HG03039 (cell line): ENCODE results near the gene NEDD4L.
"Not testable (repeated sequence)": the region's sequence is repeated elsewhere in the genome, so short reads cannot be mapped to it uniquely, and the experiment has no call there.

Experiments
- ATAC-seq: cut with Tn5 transposase; IDR thresholded peaks from one replicate; pipeline ENCODE4 v1.9.1; 2021; ENCODE audit warnings: mild to moderate bottlenecking, moderate library complexity; ENCODE audit not compliant: unreplicated experiment

Gene NEDD4L

GRCh38 chr18:58026395-58026794 lies 17.6 kb upstream of the NEDD4L start:
- no peak for ATAC-seq

GRCh38 chr18:58026857-58027256 lies 17.2 kb upstream of the NEDD4L start:
- ATAC-seq, result no peak

DNA sequence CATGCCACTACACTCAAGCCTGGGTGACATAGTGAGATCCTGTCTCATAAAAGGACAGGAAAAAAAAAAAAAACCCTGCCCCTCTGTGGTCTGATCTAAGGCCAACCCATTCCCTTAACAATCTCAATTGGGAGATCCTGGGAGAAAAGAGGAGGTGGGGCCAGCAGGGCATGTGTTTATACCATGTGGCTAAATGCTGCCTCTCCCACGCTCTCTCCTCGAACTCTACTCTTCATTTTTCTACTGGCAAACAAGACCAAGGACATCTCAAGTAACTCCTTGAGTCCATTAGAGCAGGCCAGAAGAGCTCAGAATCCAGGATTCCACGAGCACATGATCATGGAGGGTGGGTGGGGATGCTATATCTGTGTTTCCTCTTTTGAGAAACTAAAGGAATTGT lies 16.7 kb upstream of the NEDD4L start:
- ATAC-seq, result no peak

GRCh38 chr18:58028109-58028784 lies 15.8 kb upstream of the NEDD4L start:
- ATAC-seq, result no peak

- no peak for ATAC-seq
Measured at GRCh38 chr18:58032233-58032632, 11.8 kb upstream of the NEDD4L start.

DNA sequence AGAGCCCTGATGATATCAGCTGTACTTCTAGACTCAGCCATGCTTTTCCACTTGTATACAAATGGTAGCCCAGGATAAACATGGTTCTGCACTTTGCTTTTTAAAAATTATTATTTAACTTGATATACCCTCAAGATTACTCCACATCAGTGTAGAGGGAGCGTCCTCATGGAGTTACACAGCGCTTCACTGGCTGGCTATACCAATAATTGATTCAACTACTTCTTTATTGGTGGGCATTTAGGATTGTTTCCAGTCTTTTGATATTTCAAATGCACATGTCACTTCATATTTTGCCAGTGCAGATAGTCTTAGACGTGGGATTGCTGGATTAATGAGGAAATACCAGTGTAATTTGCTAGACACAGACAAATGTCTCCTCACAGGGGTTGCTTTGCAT lies 10.8 kb upstream of the NEDD4L start:
- no peak for ATAC-seq

DNA sequence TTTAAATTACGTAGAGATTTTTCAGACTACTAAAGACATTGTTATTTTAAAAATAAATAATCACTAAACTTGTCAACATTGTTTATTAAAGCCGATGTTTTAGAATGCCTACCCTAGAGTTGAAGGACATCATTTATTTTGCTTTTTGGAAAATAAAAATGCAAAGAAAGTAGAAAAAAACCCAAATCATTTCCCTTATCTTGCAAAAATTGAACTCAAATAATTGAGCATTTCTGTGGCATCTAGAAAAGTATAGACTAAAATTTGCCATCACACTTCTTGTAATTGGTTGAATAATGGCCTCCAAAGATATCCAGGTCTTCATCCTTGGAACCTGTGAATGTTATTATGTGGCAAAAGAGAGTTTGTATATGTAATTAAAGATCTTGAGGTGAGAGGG lies 9.7 kb upstream of the NEDD4L start:
- ATAC-seq, result no peak

GRCh38 chr18:58037163-58037562 lies 6.9 kb upstream of the NEDD4L start:
- ATAC-seq, result no peak

DNA sequence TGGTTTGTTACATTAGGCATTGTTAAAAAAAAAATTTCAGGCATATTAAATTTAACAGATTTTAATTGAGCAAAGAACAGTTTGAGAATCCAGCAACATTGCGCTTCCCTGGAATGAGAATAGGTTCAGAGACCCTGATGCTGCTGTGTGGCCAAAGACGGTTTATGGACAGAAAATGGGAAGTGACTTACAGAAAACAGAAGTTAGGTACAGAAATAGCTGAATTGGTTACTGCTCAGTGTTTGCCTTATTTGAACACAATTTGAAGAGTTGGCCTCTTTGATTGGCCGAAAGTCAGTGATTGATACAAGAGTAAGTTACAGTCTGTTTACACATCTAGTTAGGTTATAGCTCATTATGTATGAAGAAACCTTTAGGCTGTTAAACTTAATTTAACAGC lies 6.0 kb upstream of the NEDD4L start:
- ATAC-seq, result no peak

GRCh38 chr18:58041633-58042032 lies 2.4 kb upstream of the NEDD4L start:
- no peak for ATAC-seq

DNA sequence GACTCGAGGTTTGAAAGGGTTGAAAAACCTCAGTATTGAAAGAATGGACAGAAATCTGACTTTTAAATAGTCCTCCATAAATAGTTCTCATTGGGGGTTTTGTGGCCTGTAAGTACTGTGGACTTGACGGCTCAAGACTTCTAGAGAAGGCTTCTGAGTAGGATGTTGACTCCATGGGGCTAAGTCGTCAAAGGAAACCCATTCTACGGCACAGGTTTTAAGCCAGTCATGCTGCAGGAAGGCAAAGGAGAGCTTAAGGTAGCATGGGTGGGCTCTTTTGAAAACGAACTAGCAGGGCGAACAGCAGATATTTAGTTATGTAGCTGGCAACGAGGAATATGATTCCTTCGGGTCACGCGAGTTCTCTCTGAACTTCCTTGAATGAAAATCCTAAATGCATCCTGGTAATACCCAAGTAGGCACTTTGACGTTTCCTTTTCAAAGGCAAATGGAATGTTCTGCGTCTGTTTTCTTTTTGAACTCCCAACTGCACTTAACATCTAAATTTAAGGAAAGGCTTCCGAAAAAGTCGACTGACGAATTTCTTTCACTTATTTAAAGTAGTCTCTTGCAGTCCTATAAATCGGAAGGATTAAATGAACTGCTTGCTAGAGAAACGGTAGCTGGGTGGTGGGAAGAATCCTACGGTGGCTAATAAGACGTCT lies 1.1 kb upstream of the NEDD4L start:
- ATAC-seq, result no peak

DNA sequence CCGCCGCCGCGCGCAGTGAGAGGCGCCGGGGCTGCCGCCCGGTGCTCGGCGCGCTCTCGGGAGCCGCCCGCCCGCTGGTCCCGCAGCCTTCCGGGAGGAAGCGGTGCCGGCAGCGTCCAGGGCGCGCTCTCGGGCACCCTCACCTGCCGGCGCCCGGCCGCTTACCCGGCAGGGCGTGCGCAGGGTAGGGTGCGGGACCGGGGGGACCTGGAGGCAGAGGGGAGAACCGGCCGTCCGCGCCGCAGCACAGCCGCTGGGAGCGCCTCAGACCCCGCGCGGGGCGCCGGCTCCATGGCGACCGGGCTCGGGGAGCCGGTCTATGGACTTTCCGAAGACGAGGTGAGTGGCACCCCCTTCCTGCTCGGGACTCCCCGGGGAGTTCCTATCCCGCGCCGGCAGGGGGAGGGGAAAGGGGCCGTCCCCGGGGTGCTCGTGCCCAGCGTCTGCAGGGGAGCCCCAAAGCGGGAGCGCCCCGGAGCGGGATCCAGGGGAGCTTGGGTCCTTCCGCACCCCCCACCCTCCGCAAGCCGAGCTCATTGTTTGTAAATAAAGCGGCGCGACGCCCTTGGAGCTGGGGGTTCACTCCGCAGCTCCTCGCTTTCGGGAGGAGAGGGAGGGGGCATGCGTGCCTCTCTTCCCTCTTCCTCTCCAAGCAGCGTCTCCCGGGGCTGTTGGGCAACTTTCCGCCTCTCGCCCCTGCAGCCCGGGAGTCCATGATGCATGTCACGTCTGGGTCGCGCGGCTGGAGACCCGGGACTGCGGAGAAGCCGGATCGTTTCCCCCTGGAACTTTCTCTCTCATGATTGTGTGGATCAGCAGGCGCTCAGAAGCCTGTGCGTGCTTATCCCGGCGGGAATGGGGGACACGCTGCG lies 580 bp downstream of the NEDD4L start:
- peak; percentile 29 for ATAC-seq

- ATAC-seq, result no peak
Measured at GRCh38 chr18:58045242-58046092, 1.4 kb downstream of the NEDD4L start.

DNA sequence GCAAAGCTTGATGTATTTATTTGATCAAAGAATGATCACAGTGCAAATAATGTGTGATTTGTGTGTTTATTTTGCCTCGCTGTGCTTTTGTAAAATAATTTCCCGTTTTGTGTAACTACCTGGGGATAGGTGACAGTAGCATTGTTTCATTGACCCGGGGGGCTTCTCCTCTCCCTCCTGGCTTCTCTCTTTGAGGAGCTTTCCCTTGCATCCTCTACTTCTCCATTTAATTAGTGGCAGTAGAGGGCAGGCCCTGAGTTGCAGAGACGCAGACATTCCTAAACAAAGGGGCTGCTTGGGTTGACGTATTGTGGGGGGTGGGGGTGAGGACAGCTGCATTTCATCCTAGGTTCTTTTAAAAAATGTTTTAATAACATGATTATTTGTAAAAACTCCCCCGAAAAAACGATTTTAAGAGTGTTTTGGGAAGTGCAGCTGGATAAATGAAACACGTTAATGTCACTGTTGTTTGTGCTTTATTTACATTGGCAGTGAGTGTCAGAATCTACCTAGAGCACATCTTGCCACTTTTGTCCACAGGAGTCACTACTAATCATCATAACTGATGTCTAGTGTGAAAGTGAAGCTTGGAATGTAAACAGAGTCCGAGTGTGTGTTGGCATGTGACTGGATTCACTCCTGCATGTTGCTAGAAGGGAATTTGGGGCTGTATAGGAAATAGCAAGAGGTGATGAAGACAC lies 2.2 kb downstream of the NEDD4L start:
- ATAC-seq, result no peak

DNA sequence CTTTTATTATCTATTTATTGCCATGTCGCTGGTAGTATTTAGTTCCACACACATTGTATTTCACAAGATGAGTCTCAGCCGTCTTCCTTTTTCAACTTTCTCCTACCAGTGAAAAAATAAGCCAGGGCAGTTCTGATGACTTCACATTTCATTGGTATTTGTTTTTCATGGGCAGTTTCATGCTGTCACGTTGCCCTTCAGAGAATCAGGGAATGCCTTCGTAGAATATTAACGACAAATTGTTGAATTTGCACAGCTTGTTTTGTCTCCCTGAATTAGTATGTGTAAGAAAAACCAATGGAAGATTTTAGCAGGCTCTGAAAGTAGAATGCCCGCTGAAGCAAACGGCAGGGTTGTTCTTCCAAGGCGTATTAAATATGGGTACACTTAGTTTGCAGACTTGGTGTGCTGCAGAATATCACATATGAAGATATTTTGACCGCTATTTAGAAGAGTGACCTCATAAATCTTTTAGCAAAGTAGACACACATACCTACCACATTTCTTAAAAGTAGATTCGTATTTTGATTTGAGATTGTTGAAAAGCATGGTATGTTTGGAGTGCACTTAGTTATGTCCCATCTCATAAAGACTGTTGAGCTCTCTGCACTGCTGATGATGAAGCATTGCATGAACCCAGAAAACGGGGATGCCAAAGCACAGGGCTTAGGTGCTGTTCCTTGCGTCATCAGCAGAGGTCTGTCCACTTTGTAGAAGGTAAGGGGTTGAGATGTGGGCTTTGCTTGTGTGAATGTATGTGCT lies 2.9 kb downstream of the NEDD4L start:
- ATAC-seq, result no peak

DNA sequence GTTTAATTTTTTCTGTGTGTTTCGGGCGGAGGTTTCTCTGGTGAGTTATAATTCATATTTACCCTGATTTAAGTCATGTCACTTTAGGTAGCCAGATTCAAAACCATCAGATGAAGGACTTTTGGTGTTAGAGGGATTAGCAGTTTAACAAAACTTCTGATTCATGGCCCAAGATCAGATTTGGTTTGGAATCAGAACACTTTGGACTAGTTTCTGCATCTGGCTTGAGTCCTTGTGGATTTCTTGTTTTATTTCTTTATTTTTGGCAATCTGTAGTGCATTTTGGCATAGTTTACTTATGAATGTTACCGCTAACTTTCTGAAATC lies 3.5 kb downstream of the NEDD4L start:
- ATAC-seq, result no peak

DNA sequence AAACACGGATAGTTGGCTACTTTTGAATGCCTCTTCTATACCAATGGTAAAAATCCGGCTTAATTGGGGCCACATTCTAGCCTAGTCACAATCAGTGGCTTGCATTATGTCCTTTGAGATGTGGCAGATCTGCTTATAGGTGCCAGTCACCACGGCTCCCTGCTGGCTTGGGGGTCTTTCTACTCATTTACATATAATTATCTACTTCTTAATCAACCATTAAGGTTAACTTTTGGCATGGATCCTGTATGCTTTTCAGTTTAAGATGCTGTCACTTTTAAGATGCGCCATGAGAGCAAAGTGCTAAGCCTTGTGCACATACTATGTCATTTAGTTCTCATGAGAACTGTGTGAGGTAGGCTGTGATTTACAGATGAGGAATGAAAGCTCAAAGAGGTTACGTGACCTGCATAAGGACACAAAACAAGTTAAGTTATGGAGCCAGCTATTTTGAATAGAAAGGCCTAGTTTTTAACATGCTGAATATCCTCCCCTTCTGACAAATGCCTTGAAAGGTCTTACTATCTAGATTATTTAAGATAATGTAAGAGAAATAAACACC lies 4.1 kb downstream of the NEDD4L start:
- no peak for ATAC-seq

GRCh38 chr18:58049000-58049688 lies 5.1 kb downstream of the NEDD4L start:
- ATAC-seq, result no peak

GRCh38 chr18:58050963-58051362 lies 6.9 kb downstream of the NEDD4L start:
- not testable (repeated sequence) for ATAC-seq
